Measurements from ENCODE around the gene NECTIN4. TPM values are rescaled to one million over a fixed set of nuclear protein-coding genes. Genes with fewer than 3 reads are reported as not detected.
A peak's percentile ranks its signal among the peaks of the same experiment; 100 is the strongest.

The NECTIN4 gene
- total and polyA plus RNA-seq, 2 of the 13 experiments (the other 11 are each of a cell fraction or from before 2014, with no cell fraction given): 5.9 to 12.4 TPM

- no peak for TF ChIP-seq RFX5 (IDR thresholded peaks at IDR 0.05; ENCODE audit: low read depth, low read length)
- no peak for TF ChIP-seq ZNF510 (CRISPR knock-in tag; IDR thresholded peaks at IDR 0.05; ENCODE audit: low read depth)
- TF ChIP-seq NR3C1 (CRISPR knock-in tag; IDR thresholded peaks at IDR 0.05): no peak
- no peak for TF ChIP-seq SRSF9 (IDR thresholded peaks at IDR 0.05; ENCODE audit: borderline replicate concordance, insufficient read depth, low read depth, low read length, poor library complexity, severe bottlenecking)
- TF ChIP-seq ATRX (CRISPR knock-in tag; IDR thresholded peaks at IDR 0.05; ENCODE audit: borderline replicate concordance): no peak
- no peak for TF ChIP-seq NFE2 (CRISPR knock-in tag; IDR thresholded peaks at IDR 0.05)
- TF ChIP-seq, protein P1, sequence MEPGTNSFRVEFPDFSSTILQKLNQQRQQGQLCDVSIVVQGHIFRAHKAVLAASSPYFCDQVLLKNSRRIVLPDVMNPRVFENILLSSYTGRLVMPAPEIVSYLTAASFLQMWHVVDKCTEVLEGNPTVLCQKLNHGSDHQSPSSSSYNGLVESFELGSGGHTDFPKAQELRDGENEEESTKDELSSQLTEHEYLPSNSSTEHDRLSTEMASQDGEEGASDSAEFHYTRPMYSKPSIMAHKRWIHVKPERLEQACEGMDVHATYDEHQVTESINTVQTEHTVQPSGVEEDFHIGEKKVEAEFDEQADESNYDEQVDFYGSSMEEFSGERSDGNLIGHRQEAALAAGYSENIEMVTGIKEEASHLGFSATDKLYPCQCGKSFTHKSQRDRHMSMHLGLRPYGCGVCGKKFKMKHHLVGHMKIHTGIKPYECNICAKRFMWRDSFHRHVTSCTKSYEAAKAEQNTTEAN (CRISPR knock-in tag; conservative IDR thresholded peaks at IDR 0.05): 0 out of 2 replicates have a peak, but pooled peaks have one; percentile 23
- TF ChIP-seq ZNF337 (CRISPR knock-in tag; IDR thresholded peaks at IDR 0.05; ENCODE audit: borderline replicate concordance, low read depth): no peak
- TF ChIP-seq, protein P2, sequence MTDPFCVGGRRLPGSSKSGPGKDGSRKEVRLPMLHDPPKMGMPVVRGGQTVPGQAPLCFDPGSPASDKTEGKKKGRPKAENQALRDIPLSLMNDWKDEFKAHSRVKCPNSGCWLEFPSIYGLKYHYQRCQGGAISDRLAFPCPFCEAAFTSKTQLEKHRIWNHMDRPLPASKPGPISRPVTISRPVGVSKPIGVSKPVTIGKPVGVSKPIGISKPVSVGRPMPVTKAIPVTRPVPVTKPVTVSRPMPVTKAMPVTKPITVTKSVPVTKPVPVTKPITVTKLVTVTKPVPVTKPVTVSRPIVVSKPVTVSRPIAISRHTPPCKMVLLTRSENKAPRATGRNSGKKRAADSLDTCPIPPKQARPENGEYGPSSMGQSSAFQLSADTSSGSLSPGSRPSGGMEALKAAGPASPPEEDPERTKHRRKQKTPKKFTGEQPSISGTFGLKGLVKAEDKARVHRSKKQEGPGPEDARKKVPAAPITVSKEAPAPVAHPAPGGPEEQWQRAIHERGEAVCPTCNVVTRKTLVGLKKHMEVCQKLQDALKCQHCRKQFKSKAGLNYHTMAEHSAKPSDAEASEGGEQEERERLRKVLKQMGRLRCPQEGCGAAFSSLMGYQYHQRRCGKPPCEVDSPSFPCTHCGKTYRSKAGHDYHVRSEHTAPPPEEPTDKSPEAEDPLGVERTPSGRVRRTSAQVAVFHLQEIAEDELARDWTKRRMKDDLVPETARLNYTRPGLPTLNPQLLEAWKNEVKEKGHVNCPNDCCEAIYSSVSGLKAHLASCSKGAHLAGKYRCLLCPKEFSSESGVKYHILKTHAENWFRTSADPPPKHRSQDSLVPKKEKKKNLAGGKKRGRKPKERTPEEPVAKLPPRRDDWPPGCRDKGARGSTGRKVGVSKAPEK (CRISPR knock-in tag; IDR thresholded peaks at IDR 0.05; ENCODE audit: borderline replicate concordance): no peak
- TF ChIP-seq, protein P3, sequence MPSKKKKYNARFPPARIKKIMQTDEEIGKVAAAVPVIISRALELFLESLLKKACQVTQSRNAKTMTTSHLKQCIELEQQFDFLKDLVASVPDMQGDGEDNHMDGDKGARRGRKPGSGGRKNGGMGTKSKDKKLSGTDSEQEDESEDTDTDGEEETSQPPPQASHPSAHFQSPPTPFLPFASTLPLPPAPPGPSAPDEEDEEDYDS (CRISPR knock-in tag; IDR thresholded peaks at IDR 0.05): peak; percentile 9; the same call in 1 of the 2 replicates
- TF ChIP-seq SUZ12 (IDR thresholded peaks at IDR 0.05; ENCODE audit: low read depth, low read length): no peak
- no peak for TF ChIP-seq PLSCR1 (CRISPR knock-in tag; IDR thresholded peaks at IDR 0.05; ENCODE audit: borderline replicate concordance)
- TF ChIP-seq, protein P4, sequence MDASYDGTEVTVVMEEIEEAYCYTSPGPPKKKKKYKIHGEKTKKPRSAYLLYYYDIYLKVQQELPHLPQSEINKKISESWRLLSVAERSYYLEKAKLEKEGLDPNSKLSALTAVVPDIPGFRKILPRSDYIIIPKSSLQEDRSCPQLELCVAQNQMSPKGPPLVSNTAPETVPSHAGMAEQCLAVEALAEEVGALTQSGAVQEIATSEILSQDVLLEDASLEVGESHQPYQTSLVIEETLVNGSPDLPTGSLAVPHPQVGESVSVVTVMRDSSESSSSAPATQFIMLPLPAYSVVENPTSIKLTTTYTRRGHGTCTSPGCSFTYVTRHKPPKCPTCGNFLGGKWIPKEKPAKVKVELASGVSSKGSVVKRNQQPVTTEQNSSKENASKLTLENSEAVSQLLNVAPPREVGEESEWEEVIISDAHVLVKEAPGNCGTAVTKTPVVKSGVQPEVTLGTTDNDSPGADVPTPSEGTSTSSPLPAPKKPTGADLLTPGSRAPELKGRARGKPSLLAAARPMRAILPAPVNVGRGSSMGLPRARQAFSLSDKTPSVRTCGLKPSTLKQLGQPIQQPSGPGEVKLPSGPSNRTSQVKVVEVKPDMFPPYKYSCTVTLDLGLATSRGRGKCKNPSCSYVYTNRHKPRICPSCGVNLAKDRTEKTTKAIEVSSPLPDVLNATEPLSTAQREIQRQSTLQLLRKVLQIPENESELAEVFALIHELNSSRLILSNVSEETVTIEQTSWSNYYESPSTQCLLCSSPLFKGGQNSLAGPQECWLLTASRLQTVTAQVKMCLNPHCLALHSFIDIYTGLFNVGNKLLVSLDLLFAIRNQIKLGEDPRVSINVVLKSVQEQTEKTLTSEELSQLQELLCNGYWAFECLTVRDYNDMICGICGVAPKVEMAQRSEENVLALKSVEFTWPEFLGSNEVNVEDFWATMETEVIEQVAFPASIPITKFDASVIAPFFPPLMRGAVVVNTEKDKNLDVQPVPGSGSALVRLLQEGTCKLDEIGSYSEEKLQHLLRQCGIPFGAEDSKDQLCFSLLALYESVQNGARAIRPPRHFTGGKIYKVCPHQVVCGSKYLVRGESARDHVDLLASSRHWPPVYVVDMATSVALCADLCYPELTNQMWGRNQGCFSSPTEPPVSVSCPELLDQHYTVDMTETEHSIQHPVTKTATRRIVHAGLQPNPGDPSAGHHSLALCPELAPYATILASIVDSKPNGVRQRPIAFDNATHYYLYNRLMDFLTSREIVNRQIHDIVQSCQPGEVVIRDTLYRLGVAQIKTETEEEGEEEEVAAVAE (CRISPR knock-in tag; IDR thresholded peaks at IDR 0.05; ENCODE audit: borderline replicate concordance): 0 out of 2 replicates have a peak, but pooled peaks have one; percentile 21
- no peak for TF ChIP-seq NONO (IDR thresholded peaks at IDR 0.05)
- peak; percentile 79 for TF ChIP-seq NONO (CRISPR knock-in tag; conservative IDR thresholded peaks at IDR 0.05)
- 0 out of 2 replicates have a peak, but pooled peaks have one; percentile 46 for TF ChIP-seq IRX3 (CRISPR knock-in tag; IDR thresholded peaks at IDR 0.05; ENCODE audit: borderline replicate concordance, low read depth)
- 0 out of 2 replicates have a peak, but pooled peaks have one; percentile 21 for TF ChIP-seq E2F1 (CRISPR knock-in tag; IDR thresholded peaks at IDR 0.05)
Observed at GRCh38 chr1:161132410-161133219, 43.3 kb upstream of the NECTIN4 start, which contains the start of gene DEDD (continued).

Data from HepG2 (cell line).